WTC11 (cell line): ENCODE results near the gene GRIK2.

Source experiments
- CTCF ChIP-seq: fragments of 200-600 bp; IDR thresholded peaks from 2 replicates; pipeline ENCODE4 v1.8.0; 2022; ENCODE audit warnings: antibody characterized with exemption
- FOXP1 ChIP-seq: sonication (generic); formaldehyde crosslinking; IDR thresholded peaks from 2 replicates; pipeline ENCODE4 v1.8.0; 2022; ENCODE audit warnings: missing genetic modification reagents, mild to moderate bottlenecking, moderate library complexity, borderline replicate concordance
- IRF2 ChIP-seq: sonication (generic); formaldehyde crosslinking; IDR thresholded peaks from 2 replicates; pipeline ENCODE4 v1.8.0; 2022; ENCODE audit warnings: low read depth, missing genetic modification reagents, borderline replicate concordance
- NFE2L1 ChIP-seq: sonication (generic); formaldehyde crosslinking; IDR thresholded peaks from 2 replicates; pipeline ENCODE4 v1.8.1; 2023; ENCODE audit warnings: missing genetic modification reagents
- NR2C2 ChIP-seq: sonication (generic); formaldehyde crosslinking; IDR thresholded peaks from 2 replicates; pipeline ENCODE4 v1.8.0; 2022; ENCODE audit warnings: mild to moderate bottlenecking, missing genetic modification reagents
- TEAD4 ChIP-seq: sonication (generic); formaldehyde crosslinking; IDR thresholded peaks from 2 replicates; pipeline ENCODE4 v1.8.0; 2022; ENCODE audit warnings: mild to moderate bottlenecking, missing genetic modification reagents
- ZNF121 ChIP-seq: sonication (generic); formaldehyde crosslinking; IDR thresholded peaks from 2 replicates; pipeline ENCODE4 v1.8.0; 2023; ENCODE audit warnings: missing genetic modification reagents
- ZNF317 ChIP-seq: sonication (generic); formaldehyde crosslinking; IDR thresholded peaks from 2 replicates; pipeline ENCODE4 v1.8.1; 2023; ENCODE audit warnings: low read depth, mild to moderate bottlenecking, moderate library complexity, missing genetic modification reagents, borderline replicate concordance
- ZNF396 ChIP-seq: fragments of 250-450 bp; sonication (Bioruptor Pico); IDR thresholded peaks from 2 replicates; pipeline ENCODE4 v1.8.0; 2021; ENCODE audit warnings: mild to moderate bottlenecking, moderate library complexity, borderline replicate concordance
- TF ChIP-seq, protein P1 (sequence below): sonication (generic); formaldehyde crosslinking; conservative IDR thresholded peaks from 2 replicates; pipeline ENCODE4 v1.8.1; 2023; ENCODE audit warnings: mild to moderate bottlenecking, low read depth, missing genetic modification reagents, moderate library complexity

GRCh38 chr6:101352316-101352715 is 41.2 kb upstream of the GRIK2 start:
- no peak for TF ChIP-seq CTCF
- TF ChIP-seq ZNF396 (CRISPR knock-in tag): no peak
- no peak for TF ChIP-seq IRF2 (CRISPR knock-in tag)
- no peak for TF ChIP-seq NR2C2 (CRISPR knock-in tag)
- TF ChIP-seq NFE2L1 (CRISPR knock-in tag): no peak
- no peak for TF ChIP-seq FOXP1 (CRISPR knock-in tag)
- TF ChIP-seq ZNF121: no peak
- no peak for TF ChIP-seq ZNF317 (CRISPR knock-in tag)
- TF ChIP-seq, protein P1, sequence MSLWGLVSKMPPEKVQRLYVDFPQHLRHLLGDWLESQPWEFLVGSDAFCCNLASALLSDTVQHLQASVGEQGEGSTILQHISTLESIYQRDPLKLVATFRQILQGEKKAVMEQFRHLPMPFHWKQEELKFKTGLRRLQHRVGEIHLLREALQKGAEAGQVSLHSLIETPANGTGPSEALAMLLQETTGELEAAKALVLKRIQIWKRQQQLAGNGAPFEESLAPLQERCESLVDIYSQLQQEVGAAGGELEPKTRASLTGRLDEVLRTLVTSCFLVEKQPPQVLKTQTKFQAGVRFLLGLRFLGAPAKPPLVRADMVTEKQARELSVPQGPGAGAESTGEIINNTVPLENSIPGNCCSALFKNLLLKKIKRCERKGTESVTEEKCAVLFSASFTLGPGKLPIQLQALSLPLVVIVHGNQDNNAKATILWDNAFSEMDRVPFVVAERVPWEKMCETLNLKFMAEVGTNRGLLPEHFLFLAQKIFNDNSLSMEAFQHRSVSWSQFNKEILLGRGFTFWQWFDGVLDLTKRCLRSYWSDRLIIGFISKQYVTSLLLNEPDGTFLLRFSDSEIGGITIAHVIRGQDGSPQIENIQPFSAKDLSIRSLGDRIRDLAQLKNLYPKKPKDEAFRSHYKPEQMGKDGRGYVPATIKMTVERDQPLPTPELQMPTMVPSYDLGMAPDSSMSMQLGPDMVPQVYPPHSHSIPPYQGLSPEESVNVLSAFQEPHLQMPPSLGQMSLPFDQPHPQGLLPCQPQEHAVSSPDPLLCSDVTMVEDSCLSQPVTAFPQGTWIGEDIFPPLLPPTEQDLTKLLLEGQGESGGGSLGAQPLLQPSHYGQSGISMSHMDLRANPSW (CRISPR knock-in tag): no peak
- no peak for TF ChIP-seq TEAD4 (CRISPR knock-in tag)
